ENCODE results near the gene KDM4E.

DNA sequence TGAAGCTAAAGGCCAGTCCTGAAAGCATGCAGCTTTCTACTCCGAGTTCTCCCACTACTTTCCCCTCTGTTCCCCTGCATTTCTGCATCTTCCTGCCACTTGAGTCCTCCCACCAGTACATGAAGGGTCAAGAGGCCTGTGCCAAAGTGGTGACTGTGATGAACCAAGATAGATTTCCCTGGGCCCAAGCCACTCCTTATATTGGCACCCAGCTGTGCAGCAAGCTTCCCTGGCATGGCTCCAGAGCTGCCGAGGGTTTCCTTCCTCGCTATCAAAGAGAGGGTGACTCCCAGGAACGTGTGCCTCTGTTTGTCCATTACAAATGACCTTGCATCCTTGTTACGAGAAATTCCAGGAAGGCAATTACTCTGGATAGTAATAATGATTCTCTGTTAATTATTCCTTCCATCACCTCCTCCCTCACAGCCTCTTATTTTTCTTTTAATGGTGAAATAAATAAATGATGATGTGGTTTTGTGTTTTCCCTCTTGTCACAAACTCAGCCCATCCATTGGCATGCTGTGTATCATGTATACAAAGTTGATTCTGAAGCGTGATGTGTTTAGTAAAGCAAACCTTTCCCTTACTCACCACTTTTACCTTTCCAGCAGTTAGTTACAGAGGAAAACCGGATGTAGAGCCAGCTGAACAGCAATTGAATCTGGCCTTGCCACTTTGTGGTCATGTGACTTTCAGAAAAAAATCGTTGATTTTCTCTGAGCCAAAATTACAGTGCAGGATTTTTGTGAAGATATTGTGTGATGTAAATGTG, 49.9 kb downstream of the KDM4E start:
- TF ChIP-seq, protein P1, sequence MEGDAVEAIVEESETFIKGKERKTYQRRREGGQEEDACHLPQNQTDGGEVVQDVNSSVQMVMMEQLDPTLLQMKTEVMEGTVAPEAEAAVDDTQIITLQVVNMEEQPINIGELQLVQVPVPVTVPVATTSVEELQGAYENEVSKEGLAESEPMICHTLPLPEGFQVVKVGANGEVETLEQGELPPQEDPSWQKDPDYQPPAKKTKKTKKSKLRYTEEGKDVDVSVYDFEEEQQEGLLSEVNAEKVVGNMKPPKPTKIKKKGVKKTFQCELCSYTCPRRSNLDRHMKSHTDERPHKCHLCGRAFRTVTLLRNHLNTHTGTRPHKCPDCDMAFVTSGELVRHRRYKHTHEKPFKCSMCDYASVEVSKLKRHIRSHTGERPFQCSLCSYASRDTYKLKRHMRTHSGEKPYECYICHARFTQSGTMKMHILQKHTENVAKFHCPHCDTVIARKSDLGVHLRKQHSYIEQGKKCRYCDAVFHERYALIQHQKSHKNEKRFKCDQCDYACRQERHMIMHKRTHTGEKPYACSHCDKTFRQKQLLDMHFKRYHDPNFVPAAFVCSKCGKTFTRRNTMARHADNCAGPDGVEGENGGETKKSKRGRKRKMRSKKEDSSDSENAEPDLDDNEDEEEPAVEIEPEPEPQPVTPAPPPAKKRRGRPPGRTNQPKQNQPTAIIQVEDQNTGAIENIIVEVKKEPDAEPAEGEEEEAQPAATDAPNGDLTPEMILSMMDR (IDR thresholded peaks at IDR 0.05): no peak
- TF ChIP-seq TAF1 (IDR thresholded peaks at IDR 0.05; ENCODE audit: borderline replicate concordance, low read depth, low read length) (no peak), GATA2 (CRISPR knock-in tag; IDR thresholded peaks at IDR 0.05) (no peak), SIN3A (IDR thresholded peaks at IDR 0.05; ENCODE audit: borderline replicate concordance, low read depth, low read length) (no peak), JUND (IDR thresholded peaks at IDR 0.05) (no peak), TCF12 (IDR thresholded peaks at IDR 0.05) (no peak), EP300 (IDR thresholded peaks at IDR 0.05; ENCODE audit: borderline replicate concordance in 1 of 2, low read depth in 1 of 2, low read length in 1 of 2) (no peak), MEF2A (IDR thresholded peaks at IDR 0.05; ENCODE audit: borderline replicate concordance, low read depth) (no peak), TEAD4 (IDR thresholded peaks at IDR 0.05; ENCODE audit: borderline replicate concordance, insufficient read depth) (no peak), RAD21 (IDR thresholded peaks at IDR 0.05; ENCODE audit: low read length) (no peak)
- TF ChIP-seq, protein P2, sequence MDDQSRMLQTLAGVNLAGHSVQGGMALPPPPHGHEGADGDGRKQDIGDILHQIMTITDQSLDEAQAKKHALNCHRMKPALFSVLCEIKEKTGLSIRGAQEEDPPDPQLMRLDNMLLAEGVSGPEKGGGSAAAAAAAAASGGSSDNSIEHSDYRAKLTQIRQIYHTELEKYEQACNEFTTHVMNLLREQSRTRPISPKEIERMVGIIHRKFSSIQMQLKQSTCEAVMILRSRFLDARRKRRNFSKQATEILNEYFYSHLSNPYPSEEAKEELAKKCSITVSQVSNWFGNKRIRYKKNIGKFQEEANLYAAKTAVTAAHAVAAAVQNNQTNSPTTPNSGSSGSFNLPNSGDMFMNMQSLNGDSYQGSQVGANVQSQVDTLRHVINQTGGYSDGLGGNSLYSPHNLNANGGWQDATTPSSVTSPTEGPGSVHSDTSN (IDR thresholded peaks at IDR 0.05): no peak
- TF ChIP-seq, protein P3, sequence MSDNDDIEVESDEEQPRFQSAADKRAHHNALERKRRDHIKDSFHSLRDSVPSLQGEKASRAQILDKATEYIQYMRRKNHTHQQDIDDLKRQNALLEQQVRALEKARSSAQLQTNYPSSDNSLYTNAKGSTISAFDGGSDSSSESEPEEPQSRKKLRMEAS (IDR thresholded peaks at IDR 0.05; ENCODE audit: low read depth): no peak

Measured in SK-N-SH (cell line).